ENCODE measurements around the gene GIT2.

GIT2 gene

GRCh38 chr12:109981311-109981710 is 14.9 kb downstream of the GIT2 start:
- DNase-seq (ENCODE audit: low spot score), result no peak

- no peak for DNase-seq (ENCODE audit: low spot score)
These were observed 23.3 kb downstream of the GIT2 start for GRCh38 chr12:109972821-109973220.

- DNase-seq (ENCODE audit: low spot score), result no peak
These were observed 27.4 kb downstream of the GIT2 start for GRCh38 chr12:109968801-109969200.

- no peak for DNase-seq (ENCODE audit: low spot score)
These were observed 28.1 kb downstream of the GIT2 start for GRCh38 chr12:109968032-109968420.

GRCh38 chr12:109967383-109968031 is 28.7 kb downstream of the GIT2 start:
- no peak for DNase-seq (ENCODE audit: low spot score)

- DNase-seq (ENCODE audit: low spot score), result no peak
These were observed 29.6 kb downstream of the GIT2 start for GRCh38 chr12:109966546-109966945.

GRCh38 chr12:109963743-109964429 is 32.3 kb downstream of the GIT2 start:
- no peak for DNase-seq (ENCODE audit: low spot score)

- no peak for DNase-seq (ENCODE audit: low spot score)
These were observed 32.8 kb downstream of the GIT2 start for GRCh38 chr12:109963330-109963729.

GRCh38 chr12:109962398-109962797 is 33.8 kb downstream of the GIT2 start:
- no peak for DNase-seq (ENCODE audit: low spot score)

- DNase-seq (ENCODE audit: low spot score), result no peak
These were observed 34.6 kb downstream of the GIT2 start for GRCh38 chr12:109961612-109962011.

- DNase-seq (ENCODE audit: low spot score), result no peak
These were observed 35.0 kb downstream of the GIT2 start for GRCh38 chr12:109961201-109961600.

- no peak for DNase-seq (ENCODE audit: low spot score)
These were observed 36.6 kb downstream of the GIT2 start for GRCh38 chr12:109959411-109960093.

GRCh38 chr12:109958374-109958773 is 37.8 kb downstream of the GIT2 start:
- no peak for DNase-seq (ENCODE audit: low spot score)

GRCh38 chr12:109953656-109954055 is 42.5 kb downstream of the GIT2 start:
- DNase-seq (ENCODE audit: low spot score), result no peak

- no peak for DNase-seq (ENCODE audit: low spot score)
These were observed 43.3 kb downstream of the GIT2 start for GRCh38 chr12:109952873-109953272.

- peak; percentile 68 for DNase-seq (ENCODE audit: low spot score)
These were observed 43.9 kb downstream of the GIT2 start for GRCh38 chr12:109952160-109952858.

GRCh38 chr12:109951751-109952150 is 44.4 kb downstream of the GIT2 start:
- no peak for DNase-seq (ENCODE audit: low spot score)

GRCh38 chr12:109951136-109951535 is 45.0 kb downstream of the GIT2 start:
- DNase-seq (ENCODE audit: low spot score), result no peak

GRCh38 chr12:109950625-109951024 is 45.5 kb downstream of the GIT2 start:
- DNase-seq (ENCODE audit: low spot score), result no peak

GRCh38 chr12:109949089-109949488 is 47.1 kb downstream of the GIT2 start:
- peak; percentile 45 for DNase-seq (ENCODE audit: low spot score)

- no peak for DNase-seq (ENCODE audit: low spot score)
These were observed 47.8 kb downstream of the GIT2 start for GRCh38 chr12:109948368-109948767.

GRCh38 chr12:109947521-109947920 is 48.6 kb downstream of the GIT2 start:
- DNase-seq (ENCODE audit: low spot score), result peak; percentile 82

- DNase-seq (ENCODE audit: low spot score), result no peak
These were observed 49.3 kb downstream of the GIT2 start for GRCh38 chr12:109946913-109947312.
